ENCODE data around the gene SLC7A14. TPM values are rescaled to one million over a fixed set of nuclear protein-coding genes. Genes with fewer than 3 reads are reported as not detected.

The SLC7A14 gene
- total RNA-seq, 1 experiment from 2014 or later = not detected

DNA sequence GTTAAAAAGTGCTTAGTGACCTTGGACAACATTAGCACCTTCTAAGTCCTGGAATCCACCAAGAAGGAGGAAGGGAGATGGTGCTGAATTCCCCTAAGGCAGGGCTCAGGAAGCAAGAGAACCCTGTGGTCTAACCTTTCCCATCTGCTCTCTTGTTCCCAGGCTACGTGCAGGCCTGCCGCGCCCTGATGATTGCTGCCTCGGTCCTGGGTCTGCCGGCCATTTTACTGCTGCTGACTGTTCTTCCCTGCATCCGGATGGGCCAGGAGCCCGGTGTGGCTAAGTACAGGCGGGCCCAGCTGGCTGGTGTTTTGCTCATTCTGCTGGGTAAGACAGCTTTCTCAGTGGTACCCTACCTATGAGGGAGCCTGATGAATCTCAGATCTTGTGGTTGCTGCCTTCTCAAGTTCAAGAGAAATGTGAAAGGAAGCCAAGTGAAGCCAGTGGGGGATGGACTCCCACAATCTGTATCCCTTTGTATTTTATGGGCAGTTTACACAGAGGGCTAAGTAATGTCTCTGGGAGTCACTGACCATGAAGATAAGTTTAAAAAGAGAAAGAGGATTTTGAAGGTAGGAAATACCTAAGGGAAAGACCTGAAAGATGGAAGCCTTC is 162.8 kb downstream of the SLC7A14 start:
- H3K27ac ChIP-seq (ENCODE audit: low read length) = no peak overlapping the region
- no peaks in the 10 kb centered on the region for H4K20me1 ChIP-seq (ENCODE audit: low read length)
- H3K4me3 ChIP-seq (ENCODE audit: low read length) = no peak overlapping the region
- no peak overlapping the region for H3K4me2 ChIP-seq (ENCODE audit: low read length)
- ChIA-PET POLR2A (ENCODE audit: unreplicated experiment) (no interaction called here), CTCF (no interaction called here)
- ATAC-seq (no peak), DNase-seq (no peak)
- no peaks in the 10 kb centered on the region for H3K27me3 ChIP-seq (ENCODE audit: low read length)
- peaks cover 34% of the 10 kb centered on the region for H3K79me2 ChIP-seq (ENCODE audit: low read length)
- H3K9me2 ChIP-seq (replicated peaks; ENCODE audit: low read length) = no peaks in the 10 kb centered on the region
- H2AFZ ChIP-seq (ENCODE audit: low read length) = no peak overlapping the region
- H3F3A ChIP-seq (ENCODE audit: low read length, unreplicated experiment) = no peaks in the 10 kb centered on the region
- peaks cover 5% of the 10 kb centered on the region; the same call in 1 of the 2 replicates for H3K4me1 ChIP-seq (ENCODE audit: insufficient read depth, low read length)
- intact Hi-C loops (cut with micrococcal nuclease) = no loop called here
- no peak overlapping the region for H3K9ac ChIP-seq (ENCODE audit: low read length)
- BruUV-seq (replicated peaks) = no TSS peak
- H3K36me3 ChIP-seq (ENCODE audit: low read depth, low read length) = no peaks in the 10 kb centered on the region
- no peaks in the 10 kb centered on the region for H3K9me3 ChIP-seq (ENCODE audit: low read length)
- TF ChIP-seq EZH2phosphoT487 (IDR thresholded peaks at IDR 0.05; ENCODE audit: borderline replicate concordance, low read length) (no peak), EZH2 (IDR thresholded peaks at IDR 0.05; ENCODE audit: low read length, unreplicated experiment) (no peak)
- TF ChIP-seq, protein P1, sequence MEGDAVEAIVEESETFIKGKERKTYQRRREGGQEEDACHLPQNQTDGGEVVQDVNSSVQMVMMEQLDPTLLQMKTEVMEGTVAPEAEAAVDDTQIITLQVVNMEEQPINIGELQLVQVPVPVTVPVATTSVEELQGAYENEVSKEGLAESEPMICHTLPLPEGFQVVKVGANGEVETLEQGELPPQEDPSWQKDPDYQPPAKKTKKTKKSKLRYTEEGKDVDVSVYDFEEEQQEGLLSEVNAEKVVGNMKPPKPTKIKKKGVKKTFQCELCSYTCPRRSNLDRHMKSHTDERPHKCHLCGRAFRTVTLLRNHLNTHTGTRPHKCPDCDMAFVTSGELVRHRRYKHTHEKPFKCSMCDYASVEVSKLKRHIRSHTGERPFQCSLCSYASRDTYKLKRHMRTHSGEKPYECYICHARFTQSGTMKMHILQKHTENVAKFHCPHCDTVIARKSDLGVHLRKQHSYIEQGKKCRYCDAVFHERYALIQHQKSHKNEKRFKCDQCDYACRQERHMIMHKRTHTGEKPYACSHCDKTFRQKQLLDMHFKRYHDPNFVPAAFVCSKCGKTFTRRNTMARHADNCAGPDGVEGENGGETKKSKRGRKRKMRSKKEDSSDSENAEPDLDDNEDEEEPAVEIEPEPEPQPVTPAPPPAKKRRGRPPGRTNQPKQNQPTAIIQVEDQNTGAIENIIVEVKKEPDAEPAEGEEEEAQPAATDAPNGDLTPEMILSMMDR (conservative IDR thresholded peaks at IDR 0.05; ENCODE audit: low read depth, low read length) = no peak

DNA sequence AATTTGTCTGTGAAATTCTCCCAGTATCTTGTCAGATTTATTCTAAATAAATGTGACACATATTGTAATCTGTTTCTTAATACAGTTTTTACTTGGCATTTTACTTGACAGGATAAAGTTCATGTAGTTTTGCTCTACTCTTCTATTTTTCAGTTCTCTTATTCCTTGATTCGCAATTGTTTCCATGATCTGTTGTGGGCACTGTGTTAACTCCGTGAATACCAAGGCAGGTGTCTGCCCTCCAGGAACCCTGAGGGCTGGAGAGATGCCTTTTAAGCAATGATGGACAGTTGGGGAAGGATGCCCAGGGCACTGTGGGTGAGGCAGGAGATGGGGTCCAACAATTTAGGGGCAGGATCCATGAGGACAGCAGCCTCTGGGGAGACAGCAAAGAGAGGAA is 164.1 kb downstream of the SLC7A14 start:
- Histone ChIP-seq H3K36me3 (ENCODE audit: low read depth, low read length) (no peaks in the 10 kb centered on the region), H3K79me2 (ENCODE audit: low read length) (peaks cover 34% of the 10 kb centered on the region), H3K4me2 (ENCODE audit: low read length) (peak overlapping the region; percentile 60), H3K9ac (ENCODE audit: low read length) (no peak overlapping the region), H4K20me1 (ENCODE audit: low read length) (no peaks in the 10 kb centered on the region), H3K4me3 (ENCODE audit: low read length) (peak overlapping the region; percentile 34; the same call in 1 of the 2 replicates), H3K27me3 (ENCODE audit: low read length) (no peaks in the 10 kb centered on the region), H2AFZ (ENCODE audit: low read length) (no peak overlapping the region), H3F3A (ENCODE audit: low read length, unreplicated experiment) (no peaks in the 10 kb centered on the region), H3K9me2 (replicated peaks; ENCODE audit: low read length) (no peaks in the 10 kb centered on the region), H3K27ac (ENCODE audit: low read length) (no peak overlapping the region), H3K9me3 (ENCODE audit: low read length) (no peaks in the 10 kb centered on the region), H3K4me1 (ENCODE audit: insufficient read depth, low read length) (peaks cover 5% of the 10 kb centered on the region; the same call in 1 of the 2 replicates)
- no TSS peak for BruUV-seq (replicated peaks)
- ATAC-seq (no peak), DNase-seq (no peak)
- CTCF ChIA-PET = interaction anchor here (0.6 kb wide), 1 partner anchor 435 kb away, joined by 9 read pairs; no protein-coding TSS in a partner anchor
- TF ChIP-seq, protein P1 (conservative IDR thresholded peaks at IDR 0.05; ENCODE audit: low read depth, low read length) = no peak
- TF ChIP-seq EZH2 (IDR thresholded peaks at IDR 0.05; ENCODE audit: low read length, unreplicated experiment) (no peak), EZH2phosphoT487 (IDR thresholded peaks at IDR 0.05; ENCODE audit: borderline replicate concordance, low read length) (no peak)
- POLR2A ChIA-PET (ENCODE audit: unreplicated experiment) = no interaction called here
- intact Hi-C loops (cut with micrococcal nuclease) = no loop called here

DNA sequence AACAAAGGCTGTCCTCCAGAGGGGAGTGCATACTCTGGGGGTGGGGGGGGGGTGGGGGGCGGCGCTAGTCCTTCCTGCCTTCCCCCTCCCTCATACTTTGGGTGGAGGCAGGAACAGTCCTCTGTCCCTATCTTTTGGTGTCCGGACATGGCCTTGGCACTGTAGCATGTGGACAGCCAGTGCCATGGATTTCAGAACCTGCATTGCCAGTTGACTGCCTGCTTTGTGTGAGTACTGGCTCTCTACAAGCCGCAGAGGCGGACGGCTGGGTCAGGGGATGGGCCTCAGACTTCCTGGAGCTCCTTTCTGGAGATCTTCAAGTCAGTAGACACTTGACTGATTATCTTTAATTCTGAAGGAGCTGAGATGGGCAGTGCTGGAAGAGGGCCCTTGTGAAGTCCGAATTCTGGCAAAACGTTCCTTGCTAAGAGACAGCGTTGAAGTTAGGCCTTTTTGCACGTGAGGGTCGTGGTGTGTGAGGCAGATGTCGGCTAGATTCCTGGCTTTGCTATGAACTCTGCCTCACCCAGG is 164.7 kb downstream of the SLC7A14 start:
- no peak overlapping the region for H3K9ac ChIP-seq (ENCODE audit: low read length)
- no peaks in the 10 kb centered on the region for H3K9me2 ChIP-seq (replicated peaks; ENCODE audit: low read length)
- no peaks in the 10 kb centered on the region for H3K9me3 ChIP-seq (ENCODE audit: low read length)
- ChIA-PET POLR2A (ENCODE audit: unreplicated experiment) (no interaction called here), CTCF (interaction anchor here (0.6 kb wide), 2 partner anchors 11 to 436 kb away, joined by 3 to 9 read pairs; no protein-coding TSS in a partner anchor)
- ATAC-seq = no peak
- intact Hi-C loops (cut with micrococcal nuclease) = no loop called here
- H4K20me1 ChIP-seq (ENCODE audit: low read length) = no peaks in the 10 kb centered on the region
- no TSS peak for BruUV-seq (replicated peaks)
- no peak for DNase-seq
- H3K4me1 ChIP-seq (ENCODE audit: insufficient read depth, low read length) = peaks cover 5% of the 10 kb centered on the region; the same call in 1 of the 2 replicates
- H3K36me3 ChIP-seq (ENCODE audit: low read depth, low read length) = no peaks in the 10 kb centered on the region
- no peak for TF ChIP-seq EZH2phosphoT487 (IDR thresholded peaks at IDR 0.05; ENCODE audit: borderline replicate concordance, low read length)
- TF ChIP-seq, protein P1 (conservative IDR thresholded peaks at IDR 0.05; ENCODE audit: low read depth, low read length) = no peak
- no peaks in the 10 kb centered on the region for H3K27me3 ChIP-seq (ENCODE audit: low read length)
- no peaks in the 10 kb centered on the region for H3F3A ChIP-seq (ENCODE audit: low read length, unreplicated experiment)
- peak overlapping the region; percentile 34 for H3K4me3 ChIP-seq (ENCODE audit: low read length)
- no peak overlapping the region for H2AFZ ChIP-seq (ENCODE audit: low read length)
- H3K4me2 ChIP-seq (ENCODE audit: low read length) = peak overlapping the region; percentile 60
- H3K79me2 ChIP-seq (ENCODE audit: low read length) = peaks cover 34% of the 10 kb centered on the region
- no peak overlapping the region for H3K27ac ChIP-seq (ENCODE audit: low read length)

Measured in PC-3 (cell line).